ENCODE results near the gene TEAD1.

- TF ChIP-seq CTCF (IDR thresholded peaks at IDR 0.05) (no peak), ZFX (IDR thresholded peaks at IDR 0.05; ENCODE audit: borderline replicate concordance) (no peak)
These were observed 61.0 kb downstream of the TEAD1 start for GRCh38 chr11:12735262-12735661.

Measured in 22Rv1 (cell line).